K562 (cell line): ENCODE measurements around the gene C6orf89. TPM values are rescaled to one million over a fixed set of nuclear protein-coding genes. Genes with fewer than 3 reads are reported as not detected.

Experiments
- CBX3 ChIP-seq, 2 experiments: IDR thresholded peaks; 1 replicate in 1 of 2; 2 replicates in 1 of 2; pipeline ENCODE4 v1.6.1; 2012; ENCODE audit warnings: inconsistent platforms in 2 of 2, low read length in 2 of 2, borderline replicate concordance in 1 of 2, control low read depth in 1 of 2
- CHD1 ChIP-seq: fragments of 200-600 bp; sonication (generic); IDR thresholded peaks from one replicate; pipeline ENCODE4 v1.6.1; 2012; ENCODE audit warnings: mild to moderate bottlenecking, moderate library complexity, low read length, inconsistent platforms
- CTCFL ChIP-seq: IDR thresholded peaks from 2 replicates; pipeline ENCODE4 v1.6.1; 2011; ENCODE audit warnings: borderline replicate concordance, low read depth, mild to moderate bottlenecking, moderate library complexity, low read length; ENCODE audit not compliant: insufficient read depth, poor library complexity, severe bottlenecking
- FOXA3 ChIP-seq, 2 experiments: fragments of 450-650 bp in 1 of 2; sonication (generic) in 1 of 2; formaldehyde crosslinking; IDR thresholded peaks in 1 of 2; conservative IDR thresholded peaks in 1 of 2; 2 replicates each; pipeline versions ENCODE4 v1.4.0 to v1.8.0; 2020 to 2022; ENCODE audit warnings: mild to moderate bottlenecking in 2 of 2, missing genetic modification reagents in 1 of 2
- FOXP4 ChIP-seq: sonication (generic); formaldehyde crosslinking; IDR thresholded peaks from 2 replicates; pipeline ENCODE4 v1.8.0; 2022; ENCODE audit warnings: mild to moderate bottlenecking, missing genetic modification reagents, borderline replicate concordance
- HMBOX1 ChIP-seq: sonication (generic); IDR thresholded peaks from 2 replicates; pipeline ENCODE4 v1.6.1; 2016
- MED1 ChIP-seq: sonication (generic); formaldehyde crosslinking; IDR thresholded peaks from 2 replicates; pipeline ENCODE4 v1.8.1; 2023; ENCODE audit warnings: missing genetic modification reagents, borderline replicate concordance
- POLR2G ChIP-seq: fragments of 200-400 bp; formaldehyde crosslinking; IDR thresholded peaks from 2 replicates; pipeline ENCODE4 v1.6.1; 2017; ENCODE audit warnings: low read depth, mild to moderate bottlenecking, antibody characterized with exemption, low read length, moderate library complexity
- RFX1 ChIP-seq: fragments of 450-650 bp; IDR thresholded peaks from 2 replicates; pipeline ENCODE4 v1.6.1; 2016; ENCODE audit warnings: mild to moderate bottlenecking, moderate library complexity
- RFX5 ChIP-seq: IDR thresholded peaks from 2 replicates; pipeline ENCODE4 v1.6.1; 2011; ENCODE audit warnings: low read depth, mild to moderate bottlenecking, improper control_type of control experiment, low read length
- SIRT6 ChIP-seq: IDR thresholded peaks from one replicate; pipeline ENCODE4 v1.6.1; 2012; ENCODE audit warnings: low read depth, mild to moderate bottlenecking, control low read depth, inconsistent platforms, low read length, moderate library complexity
- ZBTB2 ChIP-seq: fragments of 450-650 bp; IDR thresholded peaks from 2 replicates; pipeline ENCODE4 v1.6.1; 2016; ENCODE audit warnings: antibody characterized with exemption
- ZHX1 ChIP-seq: fragments of 150-350 bp; conservative IDR thresholded peaks from 2 replicates; pipeline ENCODE4 v1.6.1; 2014; ENCODE audit warnings: low read length
- ZNF133 ChIP-seq: fragments of 250-450 bp; sonication (Bioruptor Pico); IDR thresholded peaks from 2 replicates; pipeline ENCODE4 v1.4.0; 2020; ENCODE audit warnings: mild to moderate bottlenecking
- ZNF165 ChIP-seq: fragments of 250-450 bp; sonication (Bioruptor Pico); IDR thresholded peaks from 2 replicates; pipeline ENCODE4 v1.4.0; 2020; ENCODE audit warnings: borderline replicate concordance
- polyA plus RNA-seq, 8 experiments: library from polyadenylated mRNA; depleted of rRNA in 4 of 8; stranded (reverse) in 5 of 8; unstranded in 3 of 8; fragments of >200 nt; fragmentation: Nextera tagmentation in 2 of 8; fragmentation: Illumina TruSeq in 1 of 8; extraction: Ambion mirVana in 2 of 8; extraction: Trizol in 1 of 8; gene quantifications; 2 replicates each; pipeline versions ENCODE4 v1.2.1 to v1.2.3, GENCODE V29; 2011 to 2014; ENCODE audit warnings: inconsistent platforms in 1 of 8, missing spikeins in 1 of 8
- total RNA-seq, 7 experiments: library from RNA; depleted of rRNA in 6 of 7; stranded (reverse); fragments of >200 nt in 6 of 7; fragmentation: Illumina TruSeq in 2 of 7; extraction: Trizol in 2 of 7; gene quantifications; 2 replicates each; pipeline versions ENCODE4 v1.2.1 to v1.2.3, GENCODE V29; 2011 to 2021; ENCODE audit warnings: low replicate concordance in 1 of 7

C6orf89 gene
- total and polyA plus RNA-seq, 9 of the 15 experiments (the other 6 are each of a cell fraction or from before 2014, with no cell fraction given): 35.2 to 111 (median 58.5) TPM

GRCh38 chr6:36848658-36849441, 36.9 kb upstream of the C6orf89 start (continued):
- TF ChIP-seq CTCFL (no peak), MED1 (CRISPR knock-in tag) (no peak), POLR2G (peak; percentile 43; the same call in 1 of the 2 replicates), FOXP4 (CRISPR knock-in tag) (no peak), RFX1 (no peak), SIRT6 (no peak), RFX5 (no peak), ZHX1 (no peak), ZNF133 (CRISPR knock-in tag) (no peak), CBX3 (IDR thresholded peaks at IDR 0.05; ENCODE audit: borderline replicate concordance in 1 of 2, low read length in 2 of 2) (peak in 1 of 2 experiments; percentile 82; a peak in 1 of 3 replicates), HMBOX1 (no peak), ZNF165 (CRISPR knock-in tag) (no peak), CHD1 (no peak), FOXA3 (CRISPR knock-in tag; conservative IDR thresholded peaks at IDR 0.05 in 1 of 2, IDR thresholded peaks at IDR 0.05 in 1 of 2) (no peak), ZBTB2 (no peak; the same call in 1 of the 2 replicates)
